Embryonic facial prominence (tissue), 1 donor: ENCODE data around the gene MTMR12.
"Not testable (repeated sequence)": the region's sequence is repeated elsewhere in the genome, so short reads cannot be mapped to it uniquely, and the experiment has no call there.

ENCODE experiments used
- DNase-seq: peaks from one replicate; pipeline ENCODE4 v3.0.0-alpha.2; 2016; ENCODE audit errors: extremely low spot score

MTMR12 gene

GRCh38 chr5:32325616-32326015 is 12.9 kb upstream of the MTMR12 start:
- DNase-seq: no peak

- DNase-seq: no peak
These were observed 12.3 kb upstream of the MTMR12 start for GRCh38 chr5:32325062-32325461.

- DNase-seq: no peak
These were observed 11.0 kb upstream of the MTMR12 start for GRCh38 chr5:32323741-32324140.

- DNase-seq: no peak
These were observed 10.1 kb upstream of the MTMR12 start for GRCh38 chr5:32322882-32323281.

GRCh38 chr5:32321787-32322186 is 9.0 kb upstream of the MTMR12 start:
- not testable (repeated sequence) for DNase-seq

- DNase-seq: no peak
These were observed 7.8 kb upstream of the MTMR12 start for GRCh38 chr5:32320576-32320975.

- no peak for DNase-seq
These were observed 7.3 kb upstream of the MTMR12 start for GRCh38 chr5:32319926-32320543.

- DNase-seq: no peak
These were observed 6.7 kb upstream of the MTMR12 start for GRCh38 chr5:32319392-32319791.

- DNase-seq: no peak
These were observed 4.3 kb upstream of the MTMR12 start for GRCh38 chr5:32317041-32317440.

GRCh38 chr5:32315221-32316014 is 2.7 kb upstream of the MTMR12 start:
- DNase-seq: no peak

GRCh38 chr5:32314658-32315057 is 1.9 kb upstream of the MTMR12 start:
- DNase-seq: no peak

- DNase-seq: not testable (repeated sequence)
These were observed 1.4 kb upstream of the MTMR12 start for GRCh38 chr5:32314152-32314488.

GRCh38 chr5:32312197-32312594 is 543 bp downstream of the MTMR12 start:
- no peak for DNase-seq

- DNase-seq: no peak
These were observed 1.1 kb downstream of the MTMR12 start for GRCh38 chr5:32311404-32312196.

GRCh38 chr5:32309761-32310160 is 3.0 kb downstream of the MTMR12 start:
- DNase-seq: no peak

- DNase-seq: no peak
These were observed 3.8 kb downstream of the MTMR12 start for GRCh38 chr5:32308946-32309345.

GRCh38 chr5:32307769-32308194 is 5.0 kb downstream of the MTMR12 start:
- DNase-seq: no peak

- no peak for DNase-seq
These were observed 8.1 kb downstream of the MTMR12 start for GRCh38 chr5:32304622-32305021.

- DNase-seq: no peak
These were observed 9.0 kb downstream of the MTMR12 start for GRCh38 chr5:32303755-32304120.

- no peak for DNase-seq
These were observed 9.6 kb downstream of the MTMR12 start for GRCh38 chr5:32302835-32303754.

- DNase-seq: no peak
These were observed 10.8 kb downstream of the MTMR12 start for GRCh38 chr5:32301891-32302290.
